ENCODE measurements around the gene DEXI.

- TF ChIP-seq, protein P1, sequence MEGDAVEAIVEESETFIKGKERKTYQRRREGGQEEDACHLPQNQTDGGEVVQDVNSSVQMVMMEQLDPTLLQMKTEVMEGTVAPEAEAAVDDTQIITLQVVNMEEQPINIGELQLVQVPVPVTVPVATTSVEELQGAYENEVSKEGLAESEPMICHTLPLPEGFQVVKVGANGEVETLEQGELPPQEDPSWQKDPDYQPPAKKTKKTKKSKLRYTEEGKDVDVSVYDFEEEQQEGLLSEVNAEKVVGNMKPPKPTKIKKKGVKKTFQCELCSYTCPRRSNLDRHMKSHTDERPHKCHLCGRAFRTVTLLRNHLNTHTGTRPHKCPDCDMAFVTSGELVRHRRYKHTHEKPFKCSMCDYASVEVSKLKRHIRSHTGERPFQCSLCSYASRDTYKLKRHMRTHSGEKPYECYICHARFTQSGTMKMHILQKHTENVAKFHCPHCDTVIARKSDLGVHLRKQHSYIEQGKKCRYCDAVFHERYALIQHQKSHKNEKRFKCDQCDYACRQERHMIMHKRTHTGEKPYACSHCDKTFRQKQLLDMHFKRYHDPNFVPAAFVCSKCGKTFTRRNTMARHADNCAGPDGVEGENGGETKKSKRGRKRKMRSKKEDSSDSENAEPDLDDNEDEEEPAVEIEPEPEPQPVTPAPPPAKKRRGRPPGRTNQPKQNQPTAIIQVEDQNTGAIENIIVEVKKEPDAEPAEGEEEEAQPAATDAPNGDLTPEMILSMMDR (conservative IDR thresholded peaks at IDR 0.05 in 1 of 2, IDR thresholded peaks at IDR 0.05 in 1 of 2; ENCODE audit: low read depth in 1 of 2, low read length in 2 of 2) = no peak
- no peak for TF ChIP-seq EZH2 (IDR thresholded peaks at IDR 0.05; ENCODE audit: low read length, missing control alignments)
These were observed 8.4 kb downstream of the DEXI start for GRCh38 chr16:10933865-10934264.
